Measurements from ENCODE around the gene METAP1. TPM values are rescaled to one million over a fixed set of nuclear protein-coding genes. Genes with fewer than 3 reads are reported as not detected.

Gene METAP1
- total and polyA plus RNA-seq, 8 donors, result 11.4 to 20.8 (median 16.5) TPM

- intact Hi-C loops (cut with DNase I), result no loop called here
- DNase-seq (no peak), ATAC-seq (no peak), FAIRE-seq (no peak)
- WGBS, 2 donors, result 89 to 92% methylated on average over 2 of the region's 2 CpGs
- Histone ChIP-seq H3K4me3 (no peak overlapping the region), H3K27me3 (no peaks in the 10 kb centered on the region), H3K36me3 (no peaks in the 10 kb centered on the region), H3K9me3 (no peaks in the 10 kb centered on the region), H3K27ac (no peak overlapping the region), H3K4me1 (no peaks in the 10 kb centered on the region)
- TF ChIP-seq, protein P1, sequence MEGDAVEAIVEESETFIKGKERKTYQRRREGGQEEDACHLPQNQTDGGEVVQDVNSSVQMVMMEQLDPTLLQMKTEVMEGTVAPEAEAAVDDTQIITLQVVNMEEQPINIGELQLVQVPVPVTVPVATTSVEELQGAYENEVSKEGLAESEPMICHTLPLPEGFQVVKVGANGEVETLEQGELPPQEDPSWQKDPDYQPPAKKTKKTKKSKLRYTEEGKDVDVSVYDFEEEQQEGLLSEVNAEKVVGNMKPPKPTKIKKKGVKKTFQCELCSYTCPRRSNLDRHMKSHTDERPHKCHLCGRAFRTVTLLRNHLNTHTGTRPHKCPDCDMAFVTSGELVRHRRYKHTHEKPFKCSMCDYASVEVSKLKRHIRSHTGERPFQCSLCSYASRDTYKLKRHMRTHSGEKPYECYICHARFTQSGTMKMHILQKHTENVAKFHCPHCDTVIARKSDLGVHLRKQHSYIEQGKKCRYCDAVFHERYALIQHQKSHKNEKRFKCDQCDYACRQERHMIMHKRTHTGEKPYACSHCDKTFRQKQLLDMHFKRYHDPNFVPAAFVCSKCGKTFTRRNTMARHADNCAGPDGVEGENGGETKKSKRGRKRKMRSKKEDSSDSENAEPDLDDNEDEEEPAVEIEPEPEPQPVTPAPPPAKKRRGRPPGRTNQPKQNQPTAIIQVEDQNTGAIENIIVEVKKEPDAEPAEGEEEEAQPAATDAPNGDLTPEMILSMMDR (IDR thresholded peaks at IDR 0.05), result no peak
Measured at GRCh38 chr4:98958065-98958464, 37.5 kb upstream of the METAP1 start.

DNA sequence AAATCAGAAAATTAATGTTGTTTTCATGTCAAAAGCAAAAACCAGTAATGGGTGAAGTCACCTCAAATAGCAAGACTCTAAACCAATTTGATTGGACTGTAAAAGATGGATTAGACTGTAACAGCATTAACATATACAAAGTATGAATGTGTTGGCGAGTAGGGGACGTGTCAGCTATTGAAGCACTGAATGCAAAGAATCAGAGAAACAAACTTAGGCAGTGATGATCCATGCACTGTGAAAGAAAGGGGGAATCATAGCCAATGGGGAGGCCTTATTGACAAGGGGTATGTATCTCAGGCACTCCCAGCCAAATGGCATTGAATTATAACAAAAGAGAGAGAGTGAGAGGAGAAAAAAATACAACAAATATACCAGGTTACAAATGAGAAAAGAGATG lies 36.1 kb upstream of the METAP1 start:
- Histone ChIP-seq H3K27me3 (no peaks in the 10 kb centered on the region), H3K9me3 (no peaks in the 10 kb centered on the region), H3K4me1 (no peaks in the 10 kb centered on the region), H3K27ac (no peak overlapping the region), H3K4me3 (no peak overlapping the region), H3K36me3 (no peaks in the 10 kb centered on the region)
- DNase-seq (no peak), ATAC-seq (no peak), FAIRE-seq (no peak)
- TF ChIP-seq, protein P1 (IDR thresholded peaks at IDR 0.05), result no peak
- 93 to 94% methylated on average over 2 of the region's 2 CpGs for WGBS, 2 donors
- intact Hi-C loops (cut with DNase I), result no loop called here

DNA sequence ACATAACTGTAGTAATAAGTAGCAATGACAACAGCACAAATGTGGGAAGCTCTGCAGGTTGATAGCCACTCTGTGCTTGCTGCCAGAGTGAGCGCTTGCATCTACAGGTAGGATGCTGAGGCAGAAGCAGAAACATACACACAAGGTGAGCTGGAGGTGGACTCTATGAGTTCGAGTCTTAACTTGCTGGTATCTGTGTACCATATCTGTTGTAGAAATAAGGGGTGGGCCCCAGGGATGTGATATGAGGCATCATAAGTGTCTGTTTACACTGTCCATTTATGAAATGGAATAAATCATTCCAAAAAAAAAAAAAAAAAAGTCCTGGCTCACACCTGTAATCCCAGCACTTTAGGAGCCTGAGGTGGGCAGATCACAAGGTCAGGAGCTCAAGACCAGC lies 33.8 kb upstream of the METAP1 start:
- Histone ChIP-seq H3K27ac (no peak overlapping the region), H3K36me3 (no peaks in the 10 kb centered on the region), H3K9me3 (no peaks in the 10 kb centered on the region), H3K4me3 (no peak overlapping the region), H3K27me3 (no peaks in the 10 kb centered on the region), H3K4me1 (no peaks in the 10 kb centered on the region)
- DNase-seq, result no peak
- 76 to 84% methylated on average over 2 of the region's 2 CpGs for WGBS, 2 donors
- TF ChIP-seq, protein P1 (IDR thresholded peaks at IDR 0.05), result no peak
- intact Hi-C loops (cut with DNase I), result no loop called here
- FAIRE-seq, result no peak
- ATAC-seq, result no peak

GRCh38 chr4:98963538-98964433 lies 31.7 kb upstream of the METAP1 start:
- intact Hi-C loops (cut with DNase I), result no loop called here
- TF ChIP-seq, protein P1 (IDR thresholded peaks at IDR 0.05), result no peak

GRCh38 chr4:98966926-98967325 lies 28.6 kb upstream of the METAP1 start:
- H3K27me3 ChIP-seq, result no peaks in the 10 kb centered on the region
- H3K9me3 ChIP-seq, result no peaks in the 10 kb centered on the region
- H3K27ac ChIP-seq, result no peak overlapping the region
- no peak for DNase-seq
- no peaks in the 10 kb centered on the region for H3K36me3 ChIP-seq
- intact Hi-C loops (cut with DNase I), result no loop called here
- TF ChIP-seq, protein P1 (IDR thresholded peaks at IDR 0.05), result no peak
- no peak for FAIRE-seq
- no peak overlapping the region for H3K4me3 ChIP-seq
- ATAC-seq, result no peak
- WGBS, 2 donors, result 69 to 86% methylated on average over 3 of the region's 3 CpGs
- H3K4me1 ChIP-seq, result no peaks in the 10 kb centered on the region

More at GRCh38 chr4:98963538-98964433, 31.7 kb upstream of the METAP1 start:
- no peaks in the 10 kb centered on the region for H3K27me3 ChIP-seq
- no peaks in the 10 kb centered on the region for H3K9me3 ChIP-seq
- FAIRE-seq (no peak), DNase-seq (no peak), ATAC-seq (no peak)
- WGBS, 2 donors, result 75 to 89% methylated on average over 5 of the region's 5 CpGs
- H3K27ac ChIP-seq, result no peak overlapping the region
- H3K4me1 ChIP-seq, result no peaks in the 10 kb centered on the region
- no peak overlapping the region for H3K4me3 ChIP-seq
- H3K36me3 ChIP-seq, result no peaks in the 10 kb centered on the region
